Neural cell (in vitro differentiated cells): Measurements from ENCODE around the gene TRIM68. TPM values are rescaled to one million over a fixed set of nuclear protein-coding genes. Genes with fewer than 3 reads are reported as not detected.

Source experiments
- H2AFZ ChIP-seq: fragments of 200-600, 300-800 bp; sonication (generic), shearing (Covaris generic); 2 replicates; pipeline ENCODE4 v1.6.0; 2014; ENCODE audit warnings: low read depth, mild to moderate bottlenecking, antibody characterized with exemption, low read length, moderate library complexity
- H3F3A ChIP-seq: fragments of 200-600 bp; shearing (Covaris generic); 2 replicates; pipeline ENCODE4 v1.6.1; 2016; ENCODE audit warnings: mild to moderate bottlenecking, moderate library complexity, mixed read lengths, antibody characterized with exemption, low read length; ENCODE audit not compliant: insufficient read depth, poor library complexity, severe bottlenecking
- H3K27ac ChIP-seq: fragments of 200-600, 300-800 bp; sonication (generic), shearing (Covaris generic); 2 replicates; pipeline ENCODE4 v1.5.1; 2014; ENCODE audit warnings: mild to moderate bottlenecking, low read length, moderate library complexity
- H3K27me3 ChIP-seq: fragments of 300-800, 200-600 bp; sonication (generic), shearing (Covaris generic); 2 replicates; pipeline ENCODE4 v1.6.0; 2014; ENCODE audit warnings: mild to moderate bottlenecking, low read depth, low read length, moderate library complexity; ENCODE audit not compliant: insufficient read depth
- H3K36me3 ChIP-seq: fragments of 300-800, 200-600 bp; sonication (generic), shearing (Covaris generic); 2 replicates; pipeline ENCODE4 v1.5.1; 2014; ENCODE audit warnings: mild to moderate bottlenecking, antibody characterized with exemption, low read length, moderate library complexity; ENCODE audit not compliant: insufficient read depth
- H3K4me2 ChIP-seq: fragments of 300-800, 200-600 bp; sonication (generic), shearing (Covaris generic); 2 replicates; pipeline ENCODE4 v1.6.0; 2014; ENCODE audit warnings: mild to moderate bottlenecking, low read length
- H3K4me3 ChIP-seq: fragments of 300-800, 200-600 bp; sonication (generic), shearing (Covaris generic); 2 replicates; pipeline ENCODE4 v1.5.1; 2014; ENCODE audit warnings: mild to moderate bottlenecking, low read length, moderate library complexity
- H3K79me2 ChIP-seq: fragments of 200-600 bp; shearing (Covaris generic); replicated peaks from 2 replicates; pipeline ENCODE4 v1.6.0; 2014; ENCODE audit warnings: mild to moderate bottlenecking, low read length, moderate library complexity; ENCODE audit not compliant: insufficient read depth
- H3K9ac ChIP-seq: fragments of 300-800, 200-600 bp; sonication (generic), shearing (Covaris generic); 2 replicates; pipeline ENCODE4 v1.6.1; 2016; ENCODE audit warnings: mild to moderate bottlenecking, low read length, mixed read lengths
- H3K9me2 ChIP-seq: fragments of 200-600 bp; shearing (Covaris generic); 2 replicates; pipeline ENCODE4 v1.6.1; 2016; ENCODE audit warnings: mild to moderate bottlenecking, low read length, mixed read lengths; ENCODE audit not compliant: insufficient read depth
- H3K9me3 ChIP-seq: fragments of 200-600, 300-800 bp; sonication (generic), shearing (Covaris generic); 2 replicates; pipeline ENCODE4 v1.6.1; 2016; ENCODE audit warnings: mild to moderate bottlenecking, mixed run types, low read length, moderate library complexity, mixed read lengths
- H4K20me1 ChIP-seq: fragments of 200-600 bp; shearing (Covaris generic); 2 replicates; pipeline ENCODE4 v1.6.1; 2016; ENCODE audit warnings: mild to moderate bottlenecking, mixed run types; ENCODE audit not compliant: insufficient read depth
- EP300 ChIP-seq: fragments of 450-650 bp; conservative IDR thresholded peaks from 2 replicates; pipeline ENCODE4 v1.6.1; 2014; ENCODE audit warnings: antibody characterized with exemption, mild to moderate bottlenecking, moderate library complexity; ENCODE audit not compliant: poor library complexity, severe bottlenecking
- MXI1 ChIP-seq: fragments of 450-650 bp; conservative IDR thresholded peaks from 2 replicates; pipeline ENCODE4 v1.6.1; 2014; ENCODE audit warnings: antibody characterized with exemption, mild to moderate bottlenecking; ENCODE audit not compliant: poor library complexity, severe bottlenecking
- POLR2AphosphoS5 ChIP-seq: IDR thresholded peaks from 2 replicates; pipeline ENCODE4 v1.6.1; 2012
- RAD21 ChIP-seq: fragments of 450-650 bp; conservative IDR thresholded peaks from 2 replicates; pipeline ENCODE4 v1.6.1; 2014; ENCODE audit warnings: antibody characterized with exemption, mild to moderate bottlenecking, moderate library complexity
- SMC3 ChIP-seq: fragments of 450-650 bp; conservative IDR thresholded peaks from 2 replicates; pipeline ENCODE4 v1.6.1; 2014; ENCODE audit warnings: antibody characterized with exemption, mild to moderate bottlenecking, moderate library complexity; ENCODE audit not compliant: poor library complexity
- TAF1 ChIP-seq: IDR thresholded peaks from 2 replicates; pipeline ENCODE4 v1.6.1; 2012; ENCODE audit warnings: low read depth
- polyA minus RNA-seq: library from RNA; depleted of rRNA, polyadenylated mRNA; stranded (reverse); fragments of >200 nt; gene quantifications from 2 replicates; pipeline ENCODE4 v1.2.3, GENCODE V29; 2014
- polyA plus RNA-seq: library from polyadenylated mRNA; depleted of rRNA; stranded (reverse); fragments of >200 nt; gene quantifications from 2 replicates; pipeline ENCODE4 v1.2.3, GENCODE V29; 2014
- TF ChIP-seq, protein P1 (sequence below): fragments of 450-650 bp; IDR thresholded peaks from 2 replicates; pipeline ENCODE4 v1.5.1; 2014; ENCODE audit warnings: antibody characterized with exemption, mild to moderate bottlenecking, moderate library complexity; ENCODE audit not compliant: poor library complexity, severe bottlenecking
- TF ChIP-seq, protein P2 (sequence below): IDR thresholded peaks from 2 replicates; pipeline ENCODE4 v1.6.1; 2012; ENCODE audit warnings: borderline replicate concordance

The TRIM68 gene, protein sequence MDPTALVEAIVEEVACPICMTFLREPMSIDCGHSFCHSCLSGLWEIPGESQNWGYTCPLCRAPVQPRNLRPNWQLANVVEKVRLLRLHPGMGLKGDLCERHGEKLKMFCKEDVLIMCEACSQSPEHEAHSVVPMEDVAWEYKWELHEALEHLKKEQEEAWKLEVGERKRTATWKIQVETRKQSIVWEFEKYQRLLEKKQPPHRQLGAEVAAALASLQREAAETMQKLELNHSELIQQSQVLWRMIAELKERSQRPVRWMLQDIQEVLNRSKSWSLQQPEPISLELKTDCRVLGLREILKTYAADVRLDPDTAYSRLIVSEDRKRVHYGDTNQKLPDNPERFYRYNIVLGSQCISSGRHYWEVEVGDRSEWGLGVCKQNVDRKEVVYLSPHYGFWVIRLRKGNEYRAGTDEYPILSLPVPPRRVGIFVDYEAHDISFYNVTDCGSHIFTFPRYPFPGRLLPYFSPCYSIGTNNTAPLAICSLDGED
- polyA plus RNA-seq (14.7 and 15.3 TPM in 2 replicates), polyA minus RNA-seq (14.4 and 17.7 TPM in 2 replicates)

DNA sequence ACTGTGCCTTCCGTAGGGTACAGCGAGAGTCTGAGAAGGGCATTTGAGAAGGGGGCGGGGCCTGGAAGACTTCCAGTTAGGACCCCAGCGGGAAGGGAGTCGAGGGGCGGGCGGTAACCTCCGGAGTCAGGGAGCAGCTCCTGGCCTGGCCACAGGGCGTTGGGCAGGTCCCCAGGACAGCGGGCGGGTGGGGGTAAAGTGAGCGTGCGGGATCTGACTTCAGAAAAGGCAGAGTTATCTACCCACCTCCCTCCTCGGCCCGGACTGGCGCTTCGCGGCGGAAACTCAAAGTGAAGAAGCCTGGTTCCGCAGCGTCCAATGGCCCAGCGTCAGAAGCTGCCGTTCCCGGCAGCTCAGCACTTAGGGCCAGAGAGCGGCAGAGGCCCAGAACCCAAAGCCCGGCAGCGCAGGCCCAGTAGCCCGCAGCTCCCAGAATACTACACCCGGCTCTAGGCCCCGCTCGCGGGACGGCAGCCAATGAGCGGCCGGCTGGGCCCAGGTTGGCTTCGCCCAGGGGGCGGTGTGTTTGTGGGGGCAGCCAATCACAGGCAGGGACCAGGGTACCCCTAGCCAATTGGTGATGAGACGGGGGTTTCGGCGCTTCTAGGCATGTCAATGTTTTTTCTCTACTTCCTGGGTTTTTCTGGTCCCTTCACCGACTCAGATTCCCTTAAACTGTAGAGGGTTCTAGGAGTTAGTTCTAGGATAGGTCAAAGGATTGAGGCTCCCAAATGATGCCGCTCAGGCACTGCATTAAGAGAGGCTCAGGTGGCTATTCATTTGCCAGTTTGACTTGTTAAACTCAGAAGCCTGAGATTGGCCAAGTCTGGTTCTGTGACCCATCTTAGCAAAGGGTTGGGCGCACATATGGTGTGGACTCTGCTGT is at the start of gene TRIM68:
TSS of gene TRIM68 (minus strand) at position 451 of the 886 bp plus-strand sequence. CDS start 2,727 bp downstream, outside the sequence.
- peak within 1 kb of the TSS; percentile 46 for H3K27ac ChIP-seq
- H3K36me3 ChIP-seq = no peaks in the 10 kb centered on the region
- H3K4me3 ChIP-seq = peak within 1 kb of the TSS; percentile 76
- no peak for TF ChIP-seq TAF1
- TF ChIP-seq MXI1 = peak; percentile 47
- TF ChIP-seq SMC3 = peak; percentile 23
- no peak for TF ChIP-seq RAD21
- TF ChIP-seq, protein P1, sequence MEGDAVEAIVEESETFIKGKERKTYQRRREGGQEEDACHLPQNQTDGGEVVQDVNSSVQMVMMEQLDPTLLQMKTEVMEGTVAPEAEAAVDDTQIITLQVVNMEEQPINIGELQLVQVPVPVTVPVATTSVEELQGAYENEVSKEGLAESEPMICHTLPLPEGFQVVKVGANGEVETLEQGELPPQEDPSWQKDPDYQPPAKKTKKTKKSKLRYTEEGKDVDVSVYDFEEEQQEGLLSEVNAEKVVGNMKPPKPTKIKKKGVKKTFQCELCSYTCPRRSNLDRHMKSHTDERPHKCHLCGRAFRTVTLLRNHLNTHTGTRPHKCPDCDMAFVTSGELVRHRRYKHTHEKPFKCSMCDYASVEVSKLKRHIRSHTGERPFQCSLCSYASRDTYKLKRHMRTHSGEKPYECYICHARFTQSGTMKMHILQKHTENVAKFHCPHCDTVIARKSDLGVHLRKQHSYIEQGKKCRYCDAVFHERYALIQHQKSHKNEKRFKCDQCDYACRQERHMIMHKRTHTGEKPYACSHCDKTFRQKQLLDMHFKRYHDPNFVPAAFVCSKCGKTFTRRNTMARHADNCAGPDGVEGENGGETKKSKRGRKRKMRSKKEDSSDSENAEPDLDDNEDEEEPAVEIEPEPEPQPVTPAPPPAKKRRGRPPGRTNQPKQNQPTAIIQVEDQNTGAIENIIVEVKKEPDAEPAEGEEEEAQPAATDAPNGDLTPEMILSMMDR = no peak
- TF ChIP-seq, protein P2, sequence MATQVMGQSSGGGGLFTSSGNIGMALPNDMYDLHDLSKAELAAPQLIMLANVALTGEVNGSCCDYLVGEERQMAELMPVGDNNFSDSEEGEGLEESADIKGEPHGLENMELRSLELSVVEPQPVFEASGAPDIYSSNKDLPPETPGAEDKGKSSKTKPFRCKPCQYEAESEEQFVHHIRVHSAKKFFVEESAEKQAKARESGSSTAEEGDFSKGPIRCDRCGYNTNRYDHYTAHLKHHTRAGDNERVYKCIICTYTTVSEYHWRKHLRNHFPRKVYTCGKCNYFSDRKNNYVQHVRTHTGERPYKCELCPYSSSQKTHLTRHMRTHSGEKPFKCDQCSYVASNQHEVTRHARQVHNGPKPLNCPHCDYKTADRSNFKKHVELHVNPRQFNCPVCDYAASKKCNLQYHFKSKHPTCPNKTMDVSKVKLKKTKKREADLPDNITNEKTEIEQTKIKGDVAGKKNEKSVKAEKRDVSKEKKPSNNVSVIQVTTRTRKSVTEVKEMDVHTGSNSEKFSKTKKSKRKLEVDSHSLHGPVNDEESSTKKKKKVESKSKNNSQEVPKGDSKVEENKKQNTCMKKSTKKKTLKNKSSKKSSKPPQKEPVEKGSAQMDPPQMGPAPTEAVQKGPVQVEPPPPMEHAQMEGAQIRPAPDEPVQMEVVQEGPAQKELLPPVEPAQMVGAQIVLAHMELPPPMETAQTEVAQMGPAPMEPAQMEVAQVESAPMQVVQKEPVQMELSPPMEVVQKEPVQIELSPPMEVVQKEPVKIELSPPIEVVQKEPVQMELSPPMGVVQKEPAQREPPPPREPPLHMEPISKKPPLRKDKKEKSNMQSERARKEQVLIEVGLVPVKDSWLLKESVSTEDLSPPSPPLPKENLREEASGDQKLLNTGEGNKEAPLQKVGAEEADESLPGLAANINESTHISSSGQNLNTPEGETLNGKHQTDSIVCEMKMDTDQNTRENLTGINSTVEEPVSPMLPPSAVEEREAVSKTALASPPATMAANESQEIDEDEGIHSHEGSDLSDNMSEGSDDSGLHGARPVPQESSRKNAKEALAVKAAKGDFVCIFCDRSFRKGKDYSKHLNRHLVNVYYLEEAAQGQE = peak; percentile 57
- TF ChIP-seq POLR2AphosphoS5 = peak; percentile 66
- no peak for TF ChIP-seq EP300
- no peaks in the 10 kb centered on the region for H4K20me1 ChIP-seq
- no peaks in the 10 kb centered on the region for H3K79me2 ChIP-seq
- H3K4me2 ChIP-seq = peak within 1 kb of the TSS; percentile 74
- H3F3A ChIP-seq = peaks cover 6% of the 10 kb centered on the region
- H3K9ac ChIP-seq = peak within 1 kb of the TSS; percentile 69
- H3K27me3 ChIP-seq = no peaks in the 10 kb centered on the region
- peak within 1 kb of the TSS; percentile 51 for H2AFZ ChIP-seq
- H3K9me2 ChIP-seq = no peaks in the 10 kb centered on the region
- no peaks in the 10 kb centered on the region for H3K9me3 ChIP-seq

DNA sequence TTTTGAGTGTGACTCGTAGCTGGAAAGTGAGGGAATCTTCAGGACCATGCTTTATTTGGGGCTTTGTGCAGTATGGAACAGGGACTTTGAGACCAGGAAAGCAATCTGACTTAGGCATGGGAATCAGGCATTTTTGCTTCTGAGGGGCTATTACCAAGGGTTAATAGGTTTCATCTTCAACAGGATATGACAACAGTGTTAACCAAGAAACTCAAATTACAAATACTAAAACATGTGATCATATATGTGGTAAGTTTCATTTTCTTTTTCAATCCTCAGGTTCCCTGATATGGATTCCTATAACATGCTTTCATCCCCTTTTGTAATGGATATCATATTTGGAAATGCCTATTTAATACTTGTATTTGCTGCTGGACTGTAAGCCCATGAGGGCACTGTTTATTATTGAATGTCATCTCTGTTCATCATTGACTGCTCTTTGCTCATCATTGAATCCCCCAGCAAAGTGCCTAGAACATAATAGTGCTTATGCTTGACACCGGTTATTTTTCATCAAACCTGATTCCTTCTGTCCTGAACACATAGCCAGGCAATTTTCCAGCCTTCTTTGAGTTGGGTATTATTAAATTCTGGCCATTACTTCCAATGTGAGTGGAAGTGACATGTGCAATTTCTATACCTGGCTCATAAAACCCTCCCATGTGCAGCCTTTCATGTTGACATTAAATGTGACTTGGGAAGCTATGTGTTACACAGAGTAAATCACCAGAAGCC is 46.8 kb upstream of the TRIM68 start:
- H3K4me3 ChIP-seq = no peak overlapping the region
- H3K9me2 ChIP-seq = no peaks in the 10 kb centered on the region
- TF ChIP-seq, protein P2 = peak; percentile 36
- TF ChIP-seq EP300 (peak; percentile 61), SMC3 (no peak), POLR2AphosphoS5 (peak; percentile 60), MXI1 (no peak), TAF1 (no peak), RAD21 (no peak)
- TF ChIP-seq, protein P1 = no peak
- no peak overlapping the region for H3K9ac ChIP-seq
- H3K36me3 ChIP-seq = no peaks in the 10 kb centered on the region
- H3K79me2 ChIP-seq = no peaks in the 10 kb centered on the region
- no peaks in the 10 kb centered on the region for H3K9me3 ChIP-seq
- no peaks in the 10 kb centered on the region for H3K27me3 ChIP-seq
- H3K27ac ChIP-seq = no peak overlapping the region
- H3K4me2 ChIP-seq = no peak overlapping the region
- no peaks in the 10 kb centered on the region for H3F3A ChIP-seq
- H2AFZ ChIP-seq = no peak overlapping the region
- no peaks in the 10 kb centered on the region for H4K20me1 ChIP-seq
